Measurements from ENCODE around the gene PRKACA. TPM values are rescaled to one million over a fixed set of nuclear protein-coding genes. Genes with fewer than 3 reads are reported as not detected.

The PRKACA gene
- total and polyA plus RNA-seq, 4 experiments from 2014 or later, result 0.42 to 51.7 (median 25.6) TPM

DNA sequence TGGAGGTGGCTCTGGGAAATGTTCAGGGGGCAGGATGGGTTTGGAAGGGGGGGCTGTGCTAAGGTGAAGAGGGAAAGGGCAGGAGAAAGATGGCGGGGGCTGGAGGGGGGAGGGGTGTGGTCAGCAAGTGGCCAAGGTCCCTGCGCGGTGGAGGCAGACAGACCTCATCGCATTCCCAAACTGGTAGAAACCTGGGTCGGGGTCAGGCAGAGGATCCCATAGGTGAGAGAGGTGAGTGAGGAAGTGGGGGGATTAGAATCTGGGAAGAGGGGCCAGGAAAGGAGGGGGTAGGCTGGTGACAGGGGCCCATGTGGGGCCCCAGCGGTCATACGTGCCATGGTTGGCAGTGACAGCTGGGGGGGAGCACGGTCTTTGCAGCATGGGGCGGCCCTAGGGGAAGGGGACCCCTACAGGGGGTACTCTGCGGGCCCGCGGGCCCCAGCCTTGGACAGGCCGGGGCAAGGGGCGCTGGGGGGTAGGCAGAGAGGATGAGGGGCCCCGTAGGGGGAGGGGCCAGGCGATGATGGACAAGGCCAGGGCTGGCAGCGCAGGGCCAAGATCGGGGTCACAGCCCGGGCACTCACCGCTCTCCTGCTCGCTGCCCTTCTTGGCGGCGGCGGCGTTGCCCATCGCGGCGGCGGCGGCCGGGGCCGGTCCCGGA lies 514 bp downstream of the PRKACA start:
- H3K36me3 ChIP-seq (ENCODE audit: insufficient read depth, low read length), result no peaks in the 10 kb centered on the region
- H3K9me3 ChIP-seq (ENCODE audit: control insufficient read depth in 1 of 2, low read length in 2 of 2), result no peaks in the 10 kb centered on the region
- H3K27ac ChIP-seq (ENCODE audit: low read depth, low read length), result peak overlapping the region; percentile 44
- peaks cover 46% of the 10 kb centered on the region for H3K4me1 ChIP-seq (ENCODE audit: insufficient read depth, low read length)
- no peaks in the 10 kb centered on the region for H3K27me3 ChIP-seq (ENCODE audit: insufficient read depth, low read length)
- peaks cover 0 to 2% (median 0%) of the 10 kb centered on the region in 8 donors for H3K9me3 Mint-ChIP-seq
- H3K36me3 Mint-ChIP-seq, result peaks cover 0 to 7% of the 10 kb centered on the region in 2 donors
- ChIA-PET POLR2A (ENCODE audit: partially characterized antibody) (interaction anchor here (0.6 to 4.8 kb wide), 20 partner anchors 14 to 330 kb away, joined by 3 to 40 read pairs (median 3); partner anchors contain the start of genes ADGRE5, ASF1B, IL27RA and MISP3), CTCF (ENCODE audit: partially characterized antibody) (interaction anchor here (1.0 kb wide), 1 partner anchor 20 kb away, joined by 3 read pairs; the partner anchor contains the start of gene ASF1B)
- no peaks in the 10 kb centered on the region for H3K27me3 Mint-ChIP-seq
- peak overlapping the region; percentile 30 to 57 for H3K4me3 ChIP-seq (ENCODE audit: low read length in 2 of 2)
- peaks cover 23 to 55% (median 39%) of the 10 kb centered on the region in 4 donors for H3K4me1 Mint-ChIP-seq
- intact Hi-C loops (cut with micrococcal nuclease), result loop anchor here (1.0 to 2.0 kb wide), 3 partner anchors 27 to 236 kb away; partner anchors contain the start of gene SAMD1
- DNase-seq, result peak in 2 of 5 donors; percentile 14 to 51
- H3K4me3 Mint-ChIP-seq, result peak overlapping the region; percentile 88 to 97 (median 91)
- H3K27ac Mint-ChIP-seq, result peak overlapping the region; percentile 69 to 89 (median 88)

DNA sequence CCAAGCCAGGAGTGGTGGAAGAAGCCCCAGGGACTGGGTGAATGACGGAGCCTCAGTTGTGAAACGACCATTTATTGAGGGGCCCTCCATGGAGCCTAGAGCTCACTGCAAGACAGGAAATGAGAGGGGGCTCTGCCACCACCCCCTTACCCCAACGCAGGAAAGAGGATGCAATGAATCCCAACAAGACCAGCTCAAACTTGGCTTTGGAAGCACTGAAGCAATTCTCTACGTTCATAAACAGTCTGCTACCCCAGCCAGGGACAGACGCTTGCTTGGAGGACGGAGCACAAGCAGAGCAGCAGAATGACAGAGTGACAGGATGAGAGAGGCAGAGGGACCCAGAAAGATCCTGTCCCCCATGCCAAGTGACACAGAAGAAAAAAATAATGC lies 1.0 kb downstream of the PRKACA start:
- no peaks in the 10 kb centered on the region for H3K27me3 Mint-ChIP-seq
- H3K9me3 Mint-ChIP-seq, result peaks cover 0 to 2% (median 0%) of the 10 kb centered on the region in 8 donors
- Histone ChIP-seq H3K9me3 (ENCODE audit: control insufficient read depth in 1 of 2, low read length in 2 of 2) (no peaks in the 10 kb centered on the region), H3K27ac (ENCODE audit: low read depth, low read length) (peak overlapping the region; percentile 8), H3K36me3 (ENCODE audit: insufficient read depth, low read length) (no peaks in the 10 kb centered on the region), H3K27me3 (ENCODE audit: insufficient read depth, low read length) (no peaks in the 10 kb centered on the region), H3K4me3 (ENCODE audit: low read length in 2 of 2) (peak overlapping the region; percentile 30 to 57), H3K4me1 (ENCODE audit: insufficient read depth, low read length) (peaks cover 50% of the 10 kb centered on the region)
- DNase-seq, result no peak
- intact Hi-C loops (cut with micrococcal nuclease), result loop anchor here (2.0 kb wide), 1 partner anchor 236 kb away; no protein-coding TSS in a partner anchor
- peaks cover 0 to 7% of the 10 kb centered on the region in 2 donors for H3K36me3 Mint-ChIP-seq
- peak overlapping the region; percentile 69 to 89 (median 88) for H3K27ac Mint-ChIP-seq
- ChIA-PET POLR2A (ENCODE audit: partially characterized antibody) (interaction anchor here (0.6 to 4.8 kb wide), 8 partner anchors 20 to 961 kb away, joined by 3 to 40 read pairs (median 4); partner anchors contain the start of gene ASF1B), CTCF (ENCODE audit: partially characterized antibody) (interaction anchor here (0.8 to 2.7 kb wide), 5 partner anchors 20 to 237 kb away, joined by 3 to 9 read pairs (median 7); partner anchors contain the start of gene ASF1B)
- peaks cover 23 to 59% (median 41%) of the 10 kb centered on the region in 4 donors for H3K4me1 Mint-ChIP-seq
- peak overlapping the region; percentile 88 to 97 (median 91) for H3K4me3 Mint-ChIP-seq

DNA sequence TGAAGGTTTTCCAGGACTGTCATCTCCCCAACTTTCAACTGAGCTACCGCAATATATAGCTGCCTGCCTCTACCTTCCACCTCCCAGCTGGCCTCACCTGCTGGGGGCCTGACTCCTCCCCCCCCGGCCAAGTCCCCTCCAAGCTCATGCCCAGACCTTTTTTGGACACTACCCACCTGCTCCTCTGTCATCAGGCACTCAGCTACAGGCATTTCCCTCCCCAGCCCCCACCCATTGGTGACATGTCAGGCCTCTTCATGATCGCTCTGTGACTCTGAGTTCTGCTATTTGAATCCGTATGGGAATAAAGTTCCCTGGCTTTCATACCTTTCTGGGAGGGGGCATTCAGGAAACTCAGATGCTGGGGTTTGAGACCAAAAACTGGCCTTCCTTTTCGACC lies 1.8 kb downstream of the PRKACA start:
- H3K36me3 Mint-ChIP-seq, result peaks cover 0 to 7% of the 10 kb centered on the region in 2 donors
- H3K9me3 Mint-ChIP-seq, result peaks cover 0 to 2% (median 0%) of the 10 kb centered on the region in 8 donors
- Histone ChIP-seq H3K27ac (ENCODE audit: low read depth, low read length) (no peak overlapping the region), H3K27me3 (ENCODE audit: insufficient read depth, low read length) (no peaks in the 10 kb centered on the region), H3K4me1 (ENCODE audit: insufficient read depth, low read length) (peaks cover 50% of the 10 kb centered on the region), H3K36me3 (ENCODE audit: insufficient read depth, low read length) (no peaks in the 10 kb centered on the region), H3K9me3 (ENCODE audit: control insufficient read depth in 1 of 2, low read length in 2 of 2) (no peaks in the 10 kb centered on the region), H3K4me3 (ENCODE audit: low read length in 2 of 2) (no peak overlapping the region)
- no peaks in the 10 kb centered on the region for H3K27me3 Mint-ChIP-seq
- ChIA-PET POLR2A (ENCODE audit: partially characterized antibody) (interaction anchor here (1.0 to 4.8 kb wide), 5 partner anchors 21 to 960 kb away, joined by 3 to 40 read pairs (median 5); partner anchors contain the start of gene ASF1B), CTCF (ENCODE audit: partially characterized antibody) (interaction anchor here (0.5 to 2.7 kb wide), 12 partner anchors 12 to 300 kb away, joined by 3 to 9 read pairs (median 4); partner anchors contain the start of gene ASF1B)
- intact Hi-C loops (cut with micrococcal nuclease), result loop anchor here (2.0 kb wide), 2 partner anchors 43 to 235 kb away; partner anchors contain the start of gene MISP3
- peaks cover 23 to 61% (median 43%) of the 10 kb centered on the region in 4 donors for H3K4me1 Mint-ChIP-seq
- DNase-seq, result no peak
- H3K27ac Mint-ChIP-seq, result peak overlapping the region in 6 of 7 donors; percentile 19 to 89 (median 63)
- H3K4me3 Mint-ChIP-seq, result peak overlapping the region; percentile 24 to 97 (median 90)

DNA sequence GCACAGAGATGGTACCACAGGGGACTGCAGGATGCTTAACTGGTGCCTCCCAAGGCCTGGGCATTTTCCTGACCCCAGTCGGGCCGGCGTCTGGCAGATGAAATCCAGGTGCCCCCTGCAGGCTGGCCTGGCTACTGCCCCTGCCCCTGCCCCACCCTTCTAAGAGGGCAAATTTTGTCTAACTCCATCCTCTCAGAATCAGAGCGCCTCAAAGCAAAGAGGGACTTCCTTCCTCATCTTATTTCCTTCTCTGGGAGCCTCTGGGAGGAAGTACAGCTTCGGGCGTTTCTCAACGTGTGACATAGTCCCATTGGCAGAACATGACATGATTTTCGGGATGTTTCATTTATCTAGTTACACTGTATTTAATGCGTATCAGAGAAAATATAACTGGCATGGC lies 2.7 kb downstream of the PRKACA start:
- H3K27ac ChIP-seq (ENCODE audit: low read depth, low read length), result no peak overlapping the region
- H3K9me3 Mint-ChIP-seq, result peaks cover 0 to 2% (median 0%) of the 10 kb centered on the region in 8 donors
- no peaks in the 10 kb centered on the region for H3K36me3 ChIP-seq (ENCODE audit: insufficient read depth, low read length)
- intact Hi-C loops (cut with micrococcal nuclease), result loop anchor here (2.0 kb wide), 1 partner anchor 42 kb away; the partner anchor contains the start of gene MISP3
- H3K4me1 ChIP-seq (ENCODE audit: insufficient read depth, low read length), result peaks cover 50% of the 10 kb centered on the region
- DNase-seq, result peak in 4 of 5 donors; percentile 31 to 42 (median 34)
- H3K27me3 ChIP-seq (ENCODE audit: insufficient read depth, low read length), result no peaks in the 10 kb centered on the region
- CTCF ChIA-PET (ENCODE audit: partially characterized antibody), result interaction anchor here (0.8 to 2.7 kb wide), 15 partner anchors 9 to 236 kb away, joined by 3 to 9 read pairs (median 4); partner anchors contain the start of gene ASF1B
- no peaks in the 10 kb centered on the region for H3K9me3 ChIP-seq (ENCODE audit: control insufficient read depth in 1 of 2, low read length in 2 of 2)
- peak overlapping the region in 4 of 7 donors; percentile 59 to 86 (median 66) for H3K27ac Mint-ChIP-seq
- POLR2A ChIA-PET (ENCODE audit: partially characterized antibody), result interaction anchor here (0.6 to 4.8 kb wide), 5 partner anchors 22 to 837 kb away, joined by 3 to 40 read pairs (median 4); partner anchors contain the start of genes ASF1B and DNAJB1
- peaks cover 0 to 7% of the 10 kb centered on the region in 2 donors for H3K36me3 Mint-ChIP-seq
- peaks cover 23 to 64% (median 44%) of the 10 kb centered on the region in 4 donors for H3K4me1 Mint-ChIP-seq
- no peak overlapping the region for H3K4me3 ChIP-seq (ENCODE audit: low read length in 2 of 2)
- H3K27me3 Mint-ChIP-seq, result no peaks in the 10 kb centered on the region
- peak overlapping the region in 5 of 8 donors; percentile 17 to 57 (median 41) for H3K4me3 Mint-ChIP-seq

DNA sequence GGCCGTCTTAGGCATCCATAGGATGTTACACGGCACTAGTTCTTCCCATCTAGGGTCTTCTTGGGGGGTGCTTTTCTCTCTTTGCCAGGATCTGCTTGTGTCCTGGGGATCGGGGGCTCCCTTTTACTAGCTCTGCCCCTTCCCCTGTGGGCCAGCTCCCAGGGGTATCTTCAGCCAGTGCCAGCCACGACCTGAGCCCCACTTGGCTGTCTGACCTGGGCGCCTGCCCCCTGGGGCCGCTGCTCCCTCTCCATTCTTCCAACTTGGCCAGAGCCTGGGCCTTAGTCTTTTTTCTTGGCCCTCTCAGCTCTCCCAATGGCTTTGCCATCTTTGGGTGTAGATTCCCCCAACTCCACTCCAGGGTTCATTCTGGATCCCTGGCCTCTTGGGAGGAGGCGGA lies 3.1 kb downstream of the PRKACA start:
- no peaks in the 10 kb centered on the region for H3K36me3 ChIP-seq (ENCODE audit: insufficient read depth, low read length)
- Mint-ChIP-seq H3K4me1 (peaks cover 23 to 64% (median 44%) of the 10 kb centered on the region in 4 donors), H3K27me3 (no peaks in the 10 kb centered on the region), H3K9me3 (peaks cover 0 to 2% (median 0%) of the 10 kb centered on the region in 8 donors), H3K36me3 (peaks cover 0 to 7% of the 10 kb centered on the region in 2 donors), H3K4me3 (peak overlapping the region in 1 of 8 donors; percentile 49), H3K27ac (peak overlapping the region in 2 of 7 donors; percentile 59 to 86)
- no peak overlapping the region for H3K4me3 ChIP-seq (ENCODE audit: low read length in 2 of 2)
- H3K9me3 ChIP-seq (ENCODE audit: control insufficient read depth in 1 of 2, low read length in 2 of 2), result no peaks in the 10 kb centered on the region
- H3K27me3 ChIP-seq (ENCODE audit: insufficient read depth, low read length), result no peaks in the 10 kb centered on the region
- ChIA-PET POLR2A (ENCODE audit: partially characterized antibody) (interaction anchor here (0.7 to 1.5 kb wide), 4 partner anchors 23 to 404 kb away, joined by 3 to 9 read pairs (median 4); partner anchors contain the start of gene DNAJB1), CTCF (ENCODE audit: partially characterized antibody) (interaction anchor here (0.8 to 2.7 kb wide), 14 partner anchors 10 to 235 kb away, joined by 3 to 9 read pairs (median 4); partner anchors contain the start of gene ASF1B)
- no peak overlapping the region for H3K27ac ChIP-seq (ENCODE audit: low read depth, low read length)
- peaks cover 50% of the 10 kb centered on the region for H3K4me1 ChIP-seq (ENCODE audit: insufficient read depth, low read length)
- DNase-seq, result no peak
- intact Hi-C loops (cut with micrococcal nuclease), result loop anchor here (2.0 kb wide), 1 partner anchor 42 kb away; the partner anchor contains the start of gene MISP3

DNA sequence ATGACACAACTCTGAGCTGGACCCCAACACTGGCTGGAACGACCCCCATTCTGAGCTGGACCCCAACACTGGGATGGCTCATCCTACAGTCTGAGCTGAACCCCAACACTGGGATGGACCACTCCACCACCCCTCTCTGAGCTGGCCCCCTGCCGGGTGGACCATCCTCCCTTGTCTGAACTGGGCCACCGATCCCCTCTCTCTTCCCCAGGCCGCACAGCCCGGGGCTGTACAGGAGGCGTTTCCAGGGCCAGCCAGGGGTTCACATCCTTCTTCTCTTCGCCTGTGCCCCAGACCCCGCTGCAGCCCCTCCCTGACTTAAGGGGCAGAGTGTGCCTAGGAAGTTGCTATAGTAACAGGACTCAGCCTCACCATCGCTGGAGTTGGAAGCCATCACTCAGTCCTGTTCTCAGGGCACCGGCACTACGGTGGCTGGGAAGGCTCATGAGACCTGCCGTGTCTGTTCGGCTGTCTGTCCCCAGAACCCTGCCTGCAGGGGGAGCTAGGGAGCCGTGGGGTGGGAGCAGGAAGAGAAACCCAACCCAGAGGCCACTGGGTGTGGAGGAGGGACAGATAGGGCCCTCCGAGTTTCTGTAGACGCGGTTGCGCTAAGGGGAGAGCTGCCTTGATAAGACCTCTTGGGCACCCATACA lies 3.7 kb downstream of the PRKACA start:
- Histone ChIP-seq H3K4me1 (ENCODE audit: insufficient read depth, low read length) (peaks cover 45% of the 10 kb centered on the region), H3K4me3 (ENCODE audit: low read length in 2 of 2) (no peak overlapping the region), H3K9me3 (ENCODE audit: control insufficient read depth in 1 of 2, low read length in 2 of 2) (no peaks in the 10 kb centered on the region), H3K27ac (ENCODE audit: low read depth, low read length) (no peak overlapping the region), H3K27me3 (ENCODE audit: insufficient read depth, low read length) (no peaks in the 10 kb centered on the region), H3K36me3 (ENCODE audit: insufficient read depth, low read length) (no peaks in the 10 kb centered on the region)
- H3K4me3 Mint-ChIP-seq, result peak overlapping the region in 2 of 8 donors; percentile 39
- peaks cover 0 to 7% of the 10 kb centered on the region in 2 donors for H3K36me3 Mint-ChIP-seq
- peaks cover 21 to 59% (median 41%) of the 10 kb centered on the region in 4 donors for H3K4me1 Mint-ChIP-seq
- H3K27ac Mint-ChIP-seq, result peak overlapping the region in 3 of 7 donors; percentile 24 to 53 (median 41)
- intact Hi-C loops (cut with micrococcal nuclease), result loop anchor here (2.0 kb wide), 1 partner anchor 41 kb away; the partner anchor contains the start of gene MISP3
- CTCF ChIA-PET (ENCODE audit: partially characterized antibody), result interaction anchor here (0.8 to 2.7 kb wide), 11 partner anchors 10 to 234 kb away, joined by 3 to 9 read pairs (median 4); partner anchors contain the start of gene ASF1B
- POLR2A ChIA-PET (ENCODE audit: partially characterized antibody), result interaction anchor here (0.7 to 1.5 kb wide), 4 partner anchors 23 to 404 kb away, joined by 3 to 9 read pairs (median 4); partner anchors contain the start of gene DNAJB1
- no peaks in the 10 kb centered on the region for H3K27me3 Mint-ChIP-seq
- peaks cover 0 to 2% (median 0%) of the 10 kb centered on the region in 8 donors for H3K9me3 Mint-ChIP-seq
- DNase-seq, result peak in 4 of 5 donors; percentile 8 to 53 (median 28)
